H1 (cell line): Measurements from ENCODE around the gene LRP2BP. TPM values are rescaled to one million over a fixed set of nuclear protein-coding genes. Genes with fewer than 3 reads are reported as not detected.

ENCODE experiments used
- CTCF ChIA-PET: fragments of 300-600 bp; sonication (Branson Sonifier 250); formaldehyde crosslinking; loops from one replicate; lab custom pipeline; 2021; ENCODE audit not compliant: partially characterized antibody; lab: Charles Lee
- POLR2A ChIA-PET: fragments of 300-600 bp; sonication (Branson Sonifier 250); formaldehyde crosslinking; loops from one replicate; lab custom pipeline; 2021; ENCODE audit warnings: inconsistent platforms; ENCODE audit not compliant: partially characterized antibody; lab: Charles Lee
- DNase-seq, 2 experiments: peaks; one replicate each; pipeline versions ENCODE4 v3.0.0 to v3.0.0-alpha.2; 2010 to 2022; ENCODE audit warnings: low spot score in 2 of 2, low read depth in 1 of 2, mixed read lengths in 1 of 2
- FAIRE-seq: peaks from 2 replicates; lab custom pipeline; 2011; peaks lifted over from hg19 to GRCh38; lab: Jason Lieb, UNC
- H2AFZ ChIP-seq: 2 replicates; pipeline ENCODE4 v1.8.1; 2012; ENCODE audit warnings: low read length, inconsistent platforms
- H2AK5ac ChIP-seq: 2 replicates; pipeline ENCODE4 v1.6.1; 2013; ENCODE audit warnings: low read depth, low read length
- H2BK120ac ChIP-seq: replicated peaks from 2 replicates; pipeline ENCODE3; 2013; ENCODE audit warnings: low read depth, low read length, inconsistent platforms
- H2BK12ac ChIP-seq: 2 replicates; pipeline ENCODE4 v1.6.1; 2013; ENCODE audit warnings: low read depth, low read length
- H2BK15ac ChIP-seq: 2 replicates; pipeline ENCODE4 v1.6.1; 2013; ENCODE audit warnings: low read length
- H2BK20ac ChIP-seq: 2 replicates; pipeline ENCODE4 v1.6.1; 2013; ENCODE audit warnings: low read length
- H2BK5ac ChIP-seq: 2 replicates; pipeline ENCODE4 v1.6.1; 2013; ENCODE audit warnings: low read depth, low read length
- H3K14ac ChIP-seq: 2 replicates; pipeline ENCODE4 v1.6.1; 2013; ENCODE audit warnings: inconsistent platforms; ENCODE audit not compliant: insufficient read length
- H3K18ac ChIP-seq: 2 replicates; pipeline ENCODE4 v1.6.1; 2013; ENCODE audit warnings: low read length; ENCODE audit errors: extremely low read depth
- H3K23ac ChIP-seq: 2 replicates; pipeline ENCODE4 v1.6.1; 2013; ENCODE audit warnings: inconsistent platforms; ENCODE audit not compliant: insufficient read length
- H3K23me2 ChIP-seq: 2 replicates; pipeline ENCODE4 v1.6.1; 2013; ENCODE audit warnings: low read depth, low read length
- H3K27ac ChIP-seq: 2 replicates; pipeline ENCODE4 v1.6.1; 2011; ENCODE audit warnings: low read depth, low read length, inconsistent platforms
- H3K27me3 ChIP-seq, 4 experiments: replicated peaks in 1 of 4; 1 replicate in 1 of 4; 2 replicates in 3 of 4; pipeline versions ENCODE4 v1.6.1 to v1.8.1; 2011 to 2013; ENCODE audit warnings: low read length in 3 of 4, mild to moderate bottlenecking in 3 of 4, inconsistent platforms in 2 of 4, mixed read lengths in 2 of 4, moderate library complexity in 1 of 4; ENCODE audit not compliant: control insufficient read depth in 3 of 4, insufficient read depth in 3 of 4; ENCODE audit errors: extremely low read depth in 1 of 4
- H3K36me3 ChIP-seq, 4 experiments: 2 replicates each; pipeline versions ENCODE4 v1.6.1 to v1.8.1; 2011 to 2013; ENCODE audit warnings: mild to moderate bottlenecking in 4 of 4, low read length in 3 of 4, moderate library complexity in 2 of 4, control low read depth in 1 of 4, inconsistent platforms in 1 of 4; ENCODE audit not compliant: insufficient read depth in 4 of 4, control insufficient read depth in 2 of 4
- H3K4ac ChIP-seq: replicated peaks from 2 replicates; pipeline ENCODE3; 2013; ENCODE audit warnings: low read length, low read depth, mixed read lengths, inconsistent platforms; ENCODE audit not compliant: insufficient read length
- H3K4me1 ChIP-seq, 4 experiments: replicated peaks in 1 of 4; 1 replicate in 1 of 4; 2 replicates in 3 of 4; pipeline versions ENCODE4 v1.6.1 to v1.8.1; 2011 to 2013; ENCODE audit warnings: low read length in 3 of 4, inconsistent platforms in 2 of 4, mixed read lengths in 1 of 4; ENCODE audit not compliant: insufficient read depth in 4 of 4, control insufficient read depth in 3 of 4
- H3K4me2 ChIP-seq, 2 experiments: 2 replicates each; pipeline versions ENCODE4 v1.6.1 to v1.8.1; 2011 to 2013; ENCODE audit warnings: low read depth in 2 of 2, low read length in 2 of 2, control low read depth in 1 of 2, inconsistent platforms in 1 of 2, mild to moderate bottlenecking in 1 of 2; ENCODE audit not compliant: insufficient read depth in 1 of 2
- H3K4me3 ChIP-seq, 4 experiments: fragments of 200-600, 300-600 bp in 1 of 4; sonication (generic), shearing (Covaris generic), sonication (Bioruptor Twin) in 1 of 4; 2 replicates each; pipeline versions ENCODE4 v1.5.1 to v1.8.1; 2011 to 2016; ENCODE audit warnings: low read length in 4 of 4, low read depth in 3 of 4, control low read depth in 2 of 4, inconsistent platforms in 2 of 4, mild to moderate bottlenecking in 2 of 4, mixed read lengths in 1 of 4, moderate library complexity in 1 of 4; ENCODE audit not compliant: insufficient read depth in 2 of 4; ENCODE audit errors: extremely low read depth in 1 of 4
- H3K56ac ChIP-seq: replicated peaks from 2 replicates; pipeline ENCODE3; 2013; ENCODE audit warnings: low read depth, mild to moderate bottlenecking, mixed read lengths, low read length, inconsistent platforms; ENCODE audit not compliant: insufficient read length
- H3K79me1 ChIP-seq: 2 replicates; pipeline ENCODE4 v1.6.1; 2013; ENCODE audit warnings: low read depth, low read length, control low read depth
- H3K79me2 ChIP-seq, 2 experiments: 2 replicates each; pipeline versions ENCODE4 v1.6.1 to v1.8.1; 2012 to 2013; ENCODE audit warnings: low read length in 2 of 2, mild to moderate bottlenecking in 2 of 2, inconsistent platforms in 1 of 2; ENCODE audit not compliant: insufficient read depth in 2 of 2, control insufficient read depth in 1 of 2
- H3K9ac ChIP-seq, 4 experiments: replicated peaks in 1 of 4; 1 replicate in 1 of 4; 2 replicates in 3 of 4; pipeline versions ENCODE4 v1.6.1 to v1.8.1; 2011 to 2013; ENCODE audit warnings: low read depth in 3 of 4, low read length in 3 of 4, control low read depth in 2 of 4, mild to moderate bottlenecking in 2 of 4, moderate library complexity in 2 of 4, inconsistent platforms in 1 of 4; ENCODE audit errors: extremely low read depth in 1 of 4
- H3K9me3 ChIP-seq, 2 experiments: 2 replicates each; pipeline versions ENCODE4 v1.6.1 to v1.8.1; 2012 to 2013; ENCODE audit warnings: mild to moderate bottlenecking in 2 of 2, moderate library complexity in 2 of 2, control low read depth in 1 of 2, inconsistent platforms in 1 of 2, low read depth in 1 of 2, low read length in 1 of 2, mixed read lengths in 1 of 2; ENCODE audit not compliant: insufficient read depth in 2 of 2
- H4K20me1 ChIP-seq, 2 experiments: replicated peaks in 1 of 2; 2 replicates each; pipeline versions ENCODE3 to v1.8.1; 2011 to 2013; ENCODE audit warnings: inconsistent platforms in 2 of 2, low read length in 2 of 2, mild to moderate bottlenecking in 1 of 2; ENCODE audit not compliant: insufficient read depth in 2 of 2, control insufficient read depth in 1 of 2
- H4K5ac ChIP-seq: 2 replicates; pipeline ENCODE4 v1.6.1; 2013; ENCODE audit warnings: low read length, low read depth, mixed read lengths, inconsistent platforms; ENCODE audit not compliant: insufficient read length
- H4K8ac ChIP-seq: 2 replicates; pipeline ENCODE4 v1.8.0; 2013; ENCODE audit warnings: mild to moderate bottlenecking, moderate library complexity, low read length, inconsistent platforms; ENCODE audit not compliant: insufficient read depth; ENCODE audit errors: extremely low read depth
- H4K91ac ChIP-seq: replicated peaks from 2 replicates; pipeline ENCODE3; 2013; ENCODE audit warnings: low read length, mixed read lengths, inconsistent platforms; ENCODE audit not compliant: insufficient read length
- BACH1 ChIP-seq: IDR thresholded peaks from 2 replicates; pipeline ENCODE4 v1.6.1; 2012; ENCODE audit warnings: low read length, improper control_type of control experiment
- CHD1 ChIP-seq: IDR thresholded peaks from 2 replicates; pipeline ENCODE4 v1.6.1; 2012; ENCODE audit warnings: low read depth, low read length, improper control_type of control experiment
- CREB1 ChIP-seq: IDR thresholded peaks from 2 replicates; pipeline ENCODE4 v1.6.1; 2012; ENCODE audit warnings: inconsistent platforms
- EP300 ChIP-seq, 2 experiments: IDR thresholded peaks; 1 replicate in 1 of 2; 2 replicates in 1 of 2; pipeline ENCODE4 v1.6.1; 2011 to 2012; ENCODE audit warnings: low read depth in 2 of 2, low read length in 2 of 2, mild to moderate bottlenecking in 2 of 2, borderline replicate concordance in 1 of 2, inconsistent platforms in 1 of 2, moderate library complexity in 1 of 2
- HDAC6 ChIP-seq: IDR thresholded peaks from one replicate; pipeline ENCODE4 v1.7.1; 2012; ENCODE audit warnings: low read depth, mild to moderate bottlenecking, inconsistent platforms, low read length, moderate library complexity
- MAFK ChIP-seq: IDR thresholded peaks from 2 replicates; pipeline ENCODE4 v1.6.1; 2012; ENCODE audit warnings: low read depth, mild to moderate bottlenecking, improper control_type of control experiment, low read length
- SIN3A ChIP-seq, 2 experiments: IDR thresholded peaks in 1 of 2; conservative IDR thresholded peaks in 1 of 2; 2 replicates each; pipeline ENCODE4 v1.6.1; 2011 to 2012; ENCODE audit warnings: low read length in 2 of 2, improper control_type of control experiment in 1 of 2, low read depth in 1 of 2, mild to moderate bottlenecking in 1 of 2
- WGBS, 2 experiments: shearing (Covaris generic) in 1 of 2; methylation state at CpG; one replicate each; pipeline versions ENCODE4 v1.1.6 to v1.1.7; 2013 to 2015; ENCODE audit warnings: low lambda C conversion rate in 2 of 2, mixed read lengths in 2 of 2, inconsistent platforms in 1 of 2, low coverage in 1 of 2, missing lambda C conversion rate in 1 of 2; ENCODE audit not compliant: insufficient replicate concordance in 2 of 2, insufficient coverage in 1 of 2, insufficient read length in 1 of 2; ENCODE audit errors: extremely low coverage in 1 of 2, missing lambda C conversion rate in 1 of 2; 5-methylcytosine and 5-hydroxymethylcytosine counted together
- polyA plus RNA-seq, 7 experiments: library from polyadenylated mRNA; depleted of rRNA in 3 of 7; stranded (reverse) in 5 of 7; unstranded in 2 of 7; fragments of >200 nt in 5 of 7; fragments of 200-250 nt in 2 of 7; gene quantifications; 1 replicate in 5 of 7; 2 replicates in 1 of 7; 4 replicates in 1 of 7; pipeline versions ENCODE4 v1.2.1 to v1.2.3, GENCODE V29; 2011 to 2013; ENCODE audit warnings: missing spikeins in 2 of 7, mixed read lengths in 2 of 7
- total RNA-seq: library from RNA; stranded (reverse); fragmentation: NEBNext Ultra II Directional; extraction: Animal tissue kit (Norgen Biotek cat#: 25700); gene quantifications from 2 replicates; pipeline ENCODE4 v1.2.1, GENCODE V29; 2021
- TF ChIP-seq, protein P1 (sequence below), 3 experiments: IDR thresholded peaks; 1 replicate in 2 of 3; 2 replicates in 1 of 3; pipeline versions ENCODE4 v1.5.1 to v1.6.1; 2011; ENCODE audit warnings: low read length in 3 of 3, mild to moderate bottlenecking in 3 of 3, inconsistent platforms in 2 of 3, low read depth in 1 of 3, moderate library complexity in 1 of 3; ENCODE audit not compliant: insufficient read depth in 1 of 3; ENCODE audit errors: control extremely low read depth in 1 of 3
- TF ChIP-seq, protein P2 (sequence below): IDR thresholded peaks from 2 replicates; pipeline ENCODE4 v1.6.1; 2011; ENCODE audit warnings: low read depth, mild to moderate bottlenecking, low read length; ENCODE audit not compliant: insufficient read depth
- TF ChIP-seq, protein P3 (sequence below): IDR thresholded peaks from 2 replicates; pipeline ENCODE4 v1.6.1; 2012; ENCODE audit warnings: inconsistent platforms

LRP2BP gene
- total and polyA plus RNA-seq, 2 of the 8 experiments (the other 6 are each of a cell fraction or from before 2014, with no cell fraction given): 0.12 to 0.30 TPM

DNA sequence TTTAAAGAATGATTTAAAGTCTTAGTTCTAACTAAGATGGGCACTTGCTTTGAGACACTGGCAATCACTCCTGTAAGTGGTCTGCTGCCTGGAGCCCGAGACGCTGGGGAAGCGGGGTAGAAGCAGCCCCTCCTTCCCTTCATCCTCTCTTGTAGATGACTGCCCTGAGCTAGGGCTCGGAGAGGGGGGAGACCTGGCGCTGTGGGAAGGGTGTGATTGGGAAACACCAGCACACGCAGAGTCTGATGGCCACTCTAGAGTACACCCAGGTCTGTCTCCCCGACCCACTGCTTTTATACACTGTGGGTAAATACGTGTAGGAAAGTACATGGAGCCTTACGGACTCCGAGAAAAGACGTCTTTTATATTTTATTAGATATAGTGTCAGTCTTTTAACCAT lies 24.0 kb downstream of the LRP2BP start:
- WGBS, 2 experiments: 85% methylated on average over 11 of the region's 11 CpGs; no CpG with 5 or more reads in 1 of the 2 experiments
- Histone ChIP-seq H3K4me1 (peaks cover 0 to 2% (median 0%) of the 10 kb centered on the region in 4 experiments; a peak in 1 of 7 replicates), H4K5ac (no peak overlapping the region), H2BK15ac (no peak overlapping the region), H4K91ac (no peak overlapping the region), H3K56ac (no peak overlapping the region), H2BK120ac (no peak overlapping the region), H3K4ac (no peak overlapping the region), H3K4me3 (no peak overlapping the region), H2BK5ac (no peak overlapping the region), H4K8ac (no peak overlapping the region), H3K23ac (no peak overlapping the region), H3K79me2 (no peaks in the 10 kb centered on the region), H3K4me2 (no peak overlapping the region), H3K79me1 (no peaks in the 10 kb centered on the region), H2AFZ (no peak overlapping the region), H2AK5ac (no peak overlapping the region), H3K27ac (no peak overlapping the region), H3K23me2 (no peaks in the 10 kb centered on the region), H2BK12ac (no peak overlapping the region), H3K27me3 (no peaks in the 10 kb centered on the region), H3K36me3 (peaks cover 0 to 6% (median 0%) of the 10 kb centered on the region in 4 experiments; a peak in 2 of 8 replicates), H4K20me1 (no peaks in the 10 kb centered on the region), H3K18ac (no peak overlapping the region), H3K9me3 (no peaks in the 10 kb centered on the region), H3K9ac (no peak overlapping the region), H2BK20ac (no peak overlapping the region), H3K14ac (no peak overlapping the region)
- ChIA-PET POLR2A (no interaction called here), CTCF (interaction anchor here (1.0 to 1.1 kb wide), 2 partner anchors 78 to 666 kb away, joined by 3 read pairs; no protein-coding TSS in a partner anchor)
- FAIRE-seq: no peak
- no peak for DNase-seq
- no peak for TF ChIP-seq MAFK
- TF ChIP-seq, protein P1, sequence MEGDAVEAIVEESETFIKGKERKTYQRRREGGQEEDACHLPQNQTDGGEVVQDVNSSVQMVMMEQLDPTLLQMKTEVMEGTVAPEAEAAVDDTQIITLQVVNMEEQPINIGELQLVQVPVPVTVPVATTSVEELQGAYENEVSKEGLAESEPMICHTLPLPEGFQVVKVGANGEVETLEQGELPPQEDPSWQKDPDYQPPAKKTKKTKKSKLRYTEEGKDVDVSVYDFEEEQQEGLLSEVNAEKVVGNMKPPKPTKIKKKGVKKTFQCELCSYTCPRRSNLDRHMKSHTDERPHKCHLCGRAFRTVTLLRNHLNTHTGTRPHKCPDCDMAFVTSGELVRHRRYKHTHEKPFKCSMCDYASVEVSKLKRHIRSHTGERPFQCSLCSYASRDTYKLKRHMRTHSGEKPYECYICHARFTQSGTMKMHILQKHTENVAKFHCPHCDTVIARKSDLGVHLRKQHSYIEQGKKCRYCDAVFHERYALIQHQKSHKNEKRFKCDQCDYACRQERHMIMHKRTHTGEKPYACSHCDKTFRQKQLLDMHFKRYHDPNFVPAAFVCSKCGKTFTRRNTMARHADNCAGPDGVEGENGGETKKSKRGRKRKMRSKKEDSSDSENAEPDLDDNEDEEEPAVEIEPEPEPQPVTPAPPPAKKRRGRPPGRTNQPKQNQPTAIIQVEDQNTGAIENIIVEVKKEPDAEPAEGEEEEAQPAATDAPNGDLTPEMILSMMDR (IDR thresholded peaks at IDR 0.05; ENCODE audit: control extremely low read depth in 1 of 3, insufficient read depth in 1 of 3, low read depth in 1 of 3, low read length in 3 of 3): no peak
- TF ChIP-seq, protein P2, sequence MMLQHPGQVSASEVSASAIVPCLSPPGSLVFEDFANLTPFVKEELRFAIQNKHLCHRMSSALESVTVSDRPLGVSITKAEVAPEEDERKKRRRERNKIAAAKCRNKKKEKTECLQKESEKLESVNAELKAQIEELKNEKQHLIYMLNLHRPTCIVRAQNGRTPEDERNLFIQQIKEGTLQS: no peak
- no peak for TF ChIP-seq SIN3A (conservative IDR thresholded peaks at IDR 0.05 in 1 of 2, IDR thresholded peaks at IDR 0.05 in 1 of 2; ENCODE audit: low read depth in 1 of 2, low read length in 2 of 2)
- no peak for TF ChIP-seq EP300 (IDR thresholded peaks at IDR 0.05; ENCODE audit: borderline replicate concordance in 1 of 2, low read depth in 2 of 2, low read length in 2 of 2)
- TF ChIP-seq CREB1: no peak
- no peak for TF ChIP-seq BACH1
- no peak for TF ChIP-seq HDAC6
- TF ChIP-seq, protein P3, sequence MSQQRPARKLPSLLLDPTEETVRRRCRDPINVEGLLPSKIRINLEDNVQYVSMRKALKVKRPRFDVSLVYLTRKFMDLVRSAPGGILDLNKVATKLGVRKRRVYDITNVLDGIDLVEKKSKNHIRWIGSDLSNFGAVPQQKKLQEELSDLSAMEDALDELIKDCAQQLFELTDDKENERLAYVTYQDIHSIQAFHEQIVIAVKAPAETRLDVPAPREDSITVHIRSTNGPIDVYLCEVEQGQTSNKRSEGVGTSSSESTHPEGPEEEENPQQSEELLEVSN: no peak
- TF ChIP-seq CHD1: no peak
